Measurements from ENCODE around the gene BCL7C.

The BCL7C gene

GRCh38 chr16:30858829-30859423 lies 35.0 kb downstream of the BCL7C start:
- DNase-seq = no peak

GRCh38 chr16:30858111-30858495 lies 35.8 kb downstream of the BCL7C start:
- no peak for DNase-seq

GRCh38 chr16:30853758-30854157 lies 40.1 kb downstream of the BCL7C start:
- no peak for DNase-seq

- no peak for DNase-seq
These were observed 43.6 kb downstream of the BCL7C start for GRCh38 chr16:30850246-30850645.

GRCh38 chr16:30846649-30847402 lies 47.1 kb downstream of the BCL7C start:
- no peak for DNase-seq

- peak; percentile 81 for DNase-seq
These were observed 49.0 kb downstream of the BCL7C start for GRCh38 chr16:30844671-30845449.

GRCh38 chr16:30844346-30844670 lies 49.6 kb downstream of the BCL7C start:
- no peak for DNase-seq

- no peak for DNase-seq
These were observed 50.4 kb downstream of the BCL7C start for GRCh38 chr16:30843501-30843900.

- DNase-seq = no peak
These were observed 50.9 kb downstream of the BCL7C start for GRCh38 chr16:30842971-30843370.

GRCh38 chr16:30841332-30841731 lies 52.5 kb downstream of the BCL7C start:
- no peak for DNase-seq

- no peak for DNase-seq
These were observed 53.3 kb downstream of the BCL7C start for GRCh38 chr16:30840611-30841010.

GRCh38 chr16:30839523-30840227 lies 54.2 kb downstream of the BCL7C start:
- DNase-seq = no peak

- DNase-seq = no peak
These were observed 54.9 kb downstream of the BCL7C start for GRCh38 chr16:30838876-30839471.

- DNase-seq = no peak
These were observed 56.0 kb downstream of the BCL7C start for GRCh38 chr16:30837904-30838303.
